CD4-positive, alpha-beta T cell treated with Interleukin-21 for 1 hour (primary cell): ENCODE data around the gene RPSA.
"Not testable (repeated sequence)": the region's sequence is repeated elsewhere in the genome, so short reads cannot be mapped to it uniquely, and the experiment has no call there.

Experiments used
- DNase-seq: peaks from one replicate; pipeline ENCODE4 v3.0.0-alpha.2; 2020

Gene RPSA

DNA sequence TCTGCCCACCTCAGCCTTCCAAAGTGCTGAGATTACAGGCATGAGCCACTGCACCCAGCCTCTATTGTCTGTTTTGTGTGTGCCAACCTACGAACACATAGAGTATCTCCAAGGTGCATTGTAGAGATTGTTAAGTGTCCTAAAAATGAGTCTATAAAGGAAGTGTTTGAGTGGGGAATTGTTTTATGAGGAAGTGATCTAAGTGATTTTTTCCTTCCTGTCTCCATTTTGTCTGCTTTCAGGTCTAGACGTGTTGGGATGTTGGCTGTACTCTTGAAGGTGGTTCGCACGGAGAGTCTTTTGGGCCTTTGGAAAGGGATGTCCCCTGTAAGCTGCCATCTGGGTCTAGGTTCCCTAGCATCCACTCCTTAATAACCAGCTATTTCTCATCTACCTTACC is 16.3 kb upstream of the RPSA start:
- DNase-seq = no peak

DNA sequence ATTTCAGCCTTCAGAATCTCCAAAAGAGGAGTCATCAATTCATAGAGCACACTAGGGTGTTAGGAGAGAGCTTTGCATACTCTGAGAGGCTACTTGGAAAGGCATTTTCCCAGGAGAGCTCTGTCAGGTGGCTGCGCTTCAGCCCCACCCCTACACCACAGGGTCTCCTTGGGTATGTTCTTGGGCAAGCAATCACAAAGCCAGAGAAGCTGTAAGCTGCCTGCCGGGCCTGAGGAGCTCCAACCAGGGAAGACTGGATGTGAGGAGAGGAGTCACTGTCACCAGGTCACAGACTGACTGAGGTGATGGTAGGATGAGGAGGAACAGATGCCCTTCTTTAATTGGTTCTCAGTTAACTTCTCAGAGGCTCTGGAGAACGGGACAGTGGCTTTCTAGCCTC is 9.8 kb upstream of the RPSA start:
- no peak for DNase-seq

- DNase-seq = no peak
Observed at GRCh38 chr3:39398700-39399099, 7.8 kb upstream of the RPSA start.

DNA sequence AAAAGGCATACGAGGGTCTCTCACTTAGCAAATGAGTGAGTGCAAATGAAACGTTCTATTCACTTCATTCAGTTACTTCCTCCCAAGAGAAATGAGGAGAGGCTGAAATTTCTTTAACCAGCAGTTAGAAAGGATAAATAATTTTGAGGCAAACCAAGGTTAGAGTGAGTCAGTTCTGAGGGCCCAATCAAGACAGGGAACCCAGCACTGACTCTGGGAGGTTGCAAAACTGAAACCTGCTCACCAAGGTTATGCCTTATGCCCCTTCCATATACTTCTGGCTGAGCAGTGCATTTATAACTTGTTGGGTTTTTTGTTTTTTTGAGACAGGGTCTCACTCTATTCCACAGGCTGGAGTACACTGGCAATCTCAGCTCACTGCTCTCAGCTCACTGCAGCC is 4.5 kb upstream of the RPSA start:
- no peak for DNase-seq

- no peak for DNase-seq
Observed at GRCh38 chr3:39404943-39405686, 1.4 kb upstream of the RPSA start.

GRCh38 chr3:39405687-39406367 is 693 bp upstream of the RPSA start:
- no peak for DNase-seq

- DNase-seq = no peak
Observed at GRCh38 chr3:39407259-39407629, 724 bp downstream of the RPSA start.

- no peak for DNase-seq
Observed at GRCh38 chr3:39407773-39408492, 1.4 kb downstream of the RPSA start.

GRCh38 chr3:39408493-39409372 is 2.2 kb downstream of the RPSA start:
- peak; percentile 48 for DNase-seq

DNA sequence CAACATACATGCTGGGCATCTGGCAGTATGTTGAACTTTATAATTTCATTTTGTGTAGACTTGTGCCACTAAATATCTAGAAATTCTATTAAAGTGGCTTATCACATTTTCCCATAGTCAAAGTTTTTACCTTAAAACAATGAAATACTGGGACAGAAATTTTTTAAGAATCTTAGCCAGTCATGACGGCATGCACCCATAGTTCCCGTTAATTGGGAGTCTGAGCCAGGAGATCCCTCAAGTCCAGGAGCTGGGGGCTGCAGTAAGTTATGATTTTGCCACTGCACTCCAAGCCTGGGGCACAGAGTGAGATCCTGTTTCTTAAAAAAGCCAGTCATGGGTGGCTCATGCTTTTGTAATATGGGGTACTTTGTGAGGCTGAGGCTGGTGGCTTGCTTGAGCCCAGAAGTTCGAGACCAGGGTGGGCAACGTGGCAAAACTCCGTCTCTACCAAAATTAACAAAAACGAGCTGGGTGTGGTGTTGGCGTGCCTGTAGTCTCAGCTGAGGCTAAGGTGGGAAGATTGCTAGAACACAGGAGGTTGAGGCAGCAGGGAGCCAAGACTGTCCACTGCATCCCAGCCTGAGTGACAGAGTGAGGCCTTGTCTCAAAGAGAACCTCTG is 3.1 kb downstream of the RPSA start:
- no peak for DNase-seq

DNA sequence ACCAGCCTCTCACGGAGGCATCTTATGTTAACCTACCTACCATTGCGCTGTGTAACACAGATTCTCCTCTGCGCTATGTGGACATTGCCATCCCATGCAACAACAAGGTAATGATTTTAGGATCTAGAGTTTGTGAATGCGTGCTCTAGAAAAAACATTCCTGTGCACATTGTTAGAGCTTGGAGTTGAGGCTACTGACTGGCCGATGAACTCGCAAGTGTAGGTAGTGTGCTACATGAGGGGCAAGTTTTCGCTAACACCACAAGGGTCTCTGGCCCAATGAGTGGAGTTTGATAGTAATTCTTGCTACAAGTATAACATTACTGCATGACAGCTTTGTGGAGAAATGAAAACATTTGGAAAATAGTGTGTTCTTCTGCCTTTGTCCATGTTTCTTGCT is 4.4 kb downstream of the RPSA start:
- DNase-seq = no peak

DNA sequence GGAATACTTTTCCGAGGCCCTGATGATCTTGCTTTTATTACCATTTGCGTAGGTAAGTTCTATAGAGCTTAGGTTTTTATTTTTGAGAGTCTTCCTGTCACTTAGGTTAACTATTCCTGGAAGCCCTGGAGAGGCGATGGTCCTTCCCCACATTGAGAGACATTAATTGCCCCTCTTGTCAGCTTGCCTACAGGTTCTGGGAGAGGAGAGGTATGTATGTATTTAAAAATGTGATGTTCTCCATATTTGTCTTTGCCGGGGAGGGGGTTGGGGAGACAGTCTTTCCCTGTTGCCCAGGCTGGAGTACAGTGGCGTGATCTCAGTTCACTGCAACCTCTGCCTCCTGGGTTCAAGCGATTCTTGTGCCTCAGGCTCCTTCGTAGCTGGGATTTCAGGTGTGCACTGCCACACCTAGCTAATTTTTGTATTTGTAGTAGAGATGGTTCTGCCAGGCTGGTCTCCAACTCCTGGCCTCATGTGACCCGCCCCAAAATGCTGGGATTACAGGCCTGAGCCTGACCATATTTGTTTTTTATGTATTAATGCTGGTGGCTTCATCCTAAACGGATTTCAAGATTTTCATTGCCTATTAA is 6.2 kb downstream of the RPSA start:
- no peak for DNase-seq

DNA sequence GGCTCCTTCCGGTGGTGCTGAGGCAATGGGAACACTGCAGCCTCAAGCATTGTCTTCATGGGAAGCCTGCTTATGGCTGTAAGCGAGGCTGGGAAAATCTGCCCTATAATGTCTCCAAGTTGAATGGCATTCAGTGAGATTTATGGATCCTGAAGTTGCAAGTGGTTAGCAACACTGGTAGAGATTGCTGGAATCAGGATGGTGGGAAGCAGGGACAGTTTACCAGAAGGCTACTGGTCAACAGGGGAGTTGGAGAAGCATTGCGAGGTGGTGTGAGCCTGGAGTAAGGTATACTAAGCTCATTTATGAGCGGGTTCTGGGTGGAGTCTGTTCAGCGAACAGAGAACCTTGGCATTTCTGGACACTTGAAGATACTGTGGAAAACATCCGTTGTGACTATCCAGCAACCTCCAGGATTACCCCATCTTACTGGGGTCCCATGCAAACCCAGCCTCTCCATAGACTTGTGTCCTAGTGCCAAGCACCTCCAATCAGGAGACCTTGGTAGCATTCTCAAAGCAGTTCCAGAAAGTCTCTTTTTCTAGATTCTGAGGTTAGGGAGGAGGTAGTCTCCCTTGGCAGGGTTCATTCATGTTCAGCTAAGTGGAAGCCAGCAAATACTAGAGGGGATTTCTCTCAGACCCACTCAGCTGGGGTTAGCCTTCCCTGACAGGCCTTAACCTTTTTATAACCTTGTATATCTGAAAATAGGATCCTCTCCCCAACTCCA is 7.3 kb downstream of the RPSA start:
- no peak for DNase-seq

DNA sequence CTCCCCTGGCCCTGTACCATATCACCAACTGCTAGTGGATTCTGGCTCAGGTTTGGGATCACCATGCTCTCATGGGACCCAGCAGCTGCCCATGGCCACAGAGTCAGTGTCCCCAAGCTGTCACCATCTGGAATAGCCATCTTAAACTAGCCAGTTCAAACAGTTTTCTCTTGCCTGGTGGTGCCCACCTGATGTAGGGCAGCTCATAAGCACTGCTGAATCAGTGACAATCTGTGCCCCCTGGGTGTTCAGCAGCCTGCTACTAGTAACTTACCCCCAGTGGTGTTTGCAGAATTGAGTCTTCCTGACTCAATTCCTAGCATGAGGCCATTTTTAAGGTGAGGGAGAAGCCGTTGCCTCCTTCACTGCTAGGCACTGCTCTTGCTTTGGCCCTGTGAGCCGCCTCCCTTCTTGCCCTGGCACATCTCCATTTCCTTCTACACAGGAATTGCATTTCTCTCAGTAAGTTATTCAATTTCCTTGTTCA is 7.9 kb downstream of the RPSA start:
- DNase-seq = no peak

DNA sequence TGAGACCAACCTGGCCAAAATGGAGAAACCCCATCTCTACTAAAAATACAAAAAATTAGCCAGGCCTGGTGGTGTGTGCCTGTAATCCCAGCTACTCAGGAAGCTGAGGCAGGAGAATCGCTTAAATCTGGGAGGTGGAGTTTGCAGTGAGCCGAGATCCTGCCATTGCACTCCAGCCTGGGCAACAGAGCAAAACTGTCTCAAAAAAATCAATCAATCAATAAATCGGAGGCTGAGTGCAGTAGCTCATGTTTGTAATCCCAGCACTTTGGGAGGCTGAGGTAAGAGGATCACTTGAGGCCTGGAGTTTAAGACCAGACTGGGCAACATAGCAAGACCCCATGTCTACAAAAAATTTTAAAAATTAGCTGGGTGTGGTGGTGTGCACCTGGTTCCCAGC is 8.8 kb downstream of the RPSA start:
- not testable (repeated sequence) for DNase-seq

- no peak for DNase-seq
Observed at GRCh38 chr3:39415983-39416382, 9.5 kb downstream of the RPSA start.

GRCh38 chr3:39416998-39417397 is 10.5 kb downstream of the RPSA start:
- DNase-seq = not testable (repeated sequence)

DNA sequence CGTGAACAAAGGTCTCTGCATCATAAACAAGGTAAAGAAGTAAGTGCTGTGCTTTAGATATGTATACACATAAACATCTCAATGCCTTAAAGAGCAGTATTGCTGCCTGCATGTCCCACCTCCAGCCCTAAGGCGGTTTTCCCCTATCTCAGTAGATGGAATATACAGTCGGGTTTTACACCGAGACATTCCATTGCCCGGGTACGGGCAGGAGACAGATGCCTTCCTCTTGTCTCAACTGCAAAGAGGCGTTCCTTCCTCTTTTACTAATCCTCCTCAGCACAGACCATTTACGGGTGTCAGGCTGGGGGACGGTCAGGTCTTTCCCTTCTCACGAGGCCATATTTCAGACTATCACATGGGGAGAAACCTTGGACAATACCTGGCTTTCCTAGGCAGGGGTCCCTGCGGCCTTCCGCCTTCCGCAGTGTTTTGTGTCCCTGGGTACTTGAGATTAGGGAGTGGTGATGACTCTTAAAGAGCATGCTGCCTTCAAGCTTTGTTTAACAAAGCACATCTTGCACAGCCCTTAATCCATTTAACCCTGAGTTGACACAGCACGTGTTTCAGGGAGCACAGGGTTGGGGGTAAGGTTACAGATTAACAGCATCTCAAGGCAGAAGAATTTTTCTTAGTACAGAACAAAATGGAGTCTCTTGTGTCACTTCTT is 12.2 kb downstream of the RPSA start:
- DNase-seq = not testable (repeated sequence)

DNA sequence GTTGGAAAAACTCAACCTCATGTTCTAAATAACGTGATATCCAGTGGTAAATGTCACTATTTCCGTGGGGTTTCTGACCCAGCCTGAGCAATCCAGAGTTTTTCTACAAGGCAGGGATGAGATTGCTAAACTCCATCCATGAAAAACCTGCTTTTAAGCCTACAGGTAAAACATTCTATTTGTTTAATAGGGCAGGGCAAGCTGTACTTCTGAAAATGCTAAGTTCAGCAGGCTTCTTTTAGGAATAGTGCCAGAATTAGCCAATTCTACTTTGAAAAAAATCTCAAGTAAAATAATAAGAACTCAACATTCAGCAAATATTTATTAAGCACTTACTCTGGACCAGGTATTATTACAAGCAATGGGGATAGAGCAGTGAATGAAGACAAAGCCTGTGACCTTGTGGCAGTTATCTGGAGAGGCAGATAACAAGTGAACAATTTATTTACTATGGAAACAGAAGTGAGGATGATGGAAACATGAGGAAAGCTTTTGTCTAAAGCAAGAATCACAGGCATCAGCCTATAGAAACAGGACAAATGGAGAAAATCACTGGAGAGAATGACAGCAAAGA is 13.3 kb downstream of the RPSA start:
- no peak for DNase-seq

- no peak for DNase-seq
Observed at GRCh38 chr3:39420543-39420942, 14.0 kb downstream of the RPSA start.
